Stimulated activated CD8-positive, alpha-beta memory T cell treated with anti-CD3 and anti-CD28 coated beads, Interleukin-12 subunit alpha, Interleukin-12 subunit beta, amount 100 ng/mL, for 1 hour (primary cell): ENCODE measurements around the gene YAP1.

Experiments used
- DNase-seq: peaks from one replicate; pipeline ENCODE4 v3.0.0-alpha.2; 2020; ENCODE audit warnings: low read depth

Gene YAP1

DNA sequence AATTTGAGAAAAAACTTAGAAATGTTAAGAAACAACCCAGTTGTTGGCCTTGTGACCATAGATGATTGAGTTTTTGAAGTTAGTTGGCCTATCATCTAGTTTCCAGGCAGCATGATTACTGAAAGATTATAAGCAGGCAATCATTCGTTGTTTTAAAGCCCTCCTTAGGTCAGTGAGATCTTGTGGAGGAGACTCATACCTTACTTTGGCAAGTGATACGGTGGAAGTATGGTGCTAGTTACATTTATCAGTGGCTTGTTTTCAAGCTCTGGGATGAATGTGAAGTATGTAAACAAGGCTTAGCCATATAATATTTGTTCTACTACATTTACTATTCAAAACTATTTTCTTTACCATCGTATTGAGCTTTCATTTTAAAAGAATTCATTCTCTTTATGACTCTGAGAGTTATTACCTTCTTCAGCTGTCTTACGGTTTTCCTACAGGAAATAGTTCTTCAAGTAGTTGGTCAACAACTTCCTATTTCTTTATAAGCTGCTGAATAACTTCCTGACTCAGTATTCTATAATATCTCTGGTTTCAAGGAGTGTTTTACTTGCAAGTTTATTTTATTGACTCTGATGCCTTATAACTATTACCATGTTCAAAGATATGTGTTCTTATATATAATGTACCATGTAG is 7.3 kb downstream of the YAP1 start:
- DNase-seq, result no peak

DNA sequence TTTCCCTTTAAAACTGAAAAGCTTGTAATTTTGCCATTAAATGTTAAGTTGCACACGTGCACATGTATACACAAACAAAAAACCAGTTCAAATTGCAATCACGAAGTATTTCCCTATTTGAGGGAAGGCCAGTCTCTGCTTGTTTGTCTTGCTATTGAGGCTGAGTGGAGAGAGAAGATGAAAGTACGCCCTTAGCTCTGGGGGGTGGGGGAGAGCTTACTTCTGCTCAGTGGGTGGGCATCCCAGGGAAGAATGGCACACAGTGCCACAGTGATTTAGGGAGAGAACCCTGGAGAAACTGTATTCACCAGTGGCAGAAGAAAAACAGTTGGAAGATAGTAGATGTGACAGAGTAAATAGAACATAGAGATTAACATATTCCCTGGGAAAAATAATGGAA is 8.7 kb downstream of the YAP1 start:
- no peak for DNase-seq

GRCh38 chr11:102119997-102120396 is 9.8 kb downstream of the YAP1 start:
- no peak for DNase-seq

- DNase-seq, result no peak
Measured at GRCh38 chr11:102120437-102120973, 10.3 kb downstream of the YAP1 start.

GRCh38 chr11:102121329-102121728 is 11.1 kb downstream of the YAP1 start:
- no peak for DNase-seq

DNA sequence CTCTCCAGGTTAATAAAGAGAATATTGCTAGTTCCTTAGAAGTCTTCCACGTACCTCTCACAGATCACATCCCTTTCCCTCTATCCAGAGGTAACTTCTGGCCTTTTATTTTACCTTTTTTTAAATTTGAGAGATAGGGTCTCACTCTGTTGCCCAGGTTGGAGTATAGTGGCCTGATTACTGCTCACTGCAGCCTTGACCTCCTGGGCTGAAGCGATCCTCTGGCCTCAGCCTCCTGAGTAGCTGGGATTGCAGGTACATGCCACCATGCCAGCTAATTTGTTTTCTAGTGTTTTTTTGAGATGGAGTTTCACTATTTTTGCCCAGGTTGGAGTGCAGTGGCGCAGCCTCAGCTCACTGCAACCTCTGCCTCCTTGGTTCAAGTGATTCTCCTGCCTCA is 24.4 kb downstream of the YAP1 start:
- no peak for DNase-seq

GRCh38 chr11:102135256-102135655 is 25.0 kb downstream of the YAP1 start:
- DNase-seq, result no peak

- DNase-seq, result no peak
Measured at GRCh38 chr11:102138223-102138622, 28.0 kb downstream of the YAP1 start.

DNA sequence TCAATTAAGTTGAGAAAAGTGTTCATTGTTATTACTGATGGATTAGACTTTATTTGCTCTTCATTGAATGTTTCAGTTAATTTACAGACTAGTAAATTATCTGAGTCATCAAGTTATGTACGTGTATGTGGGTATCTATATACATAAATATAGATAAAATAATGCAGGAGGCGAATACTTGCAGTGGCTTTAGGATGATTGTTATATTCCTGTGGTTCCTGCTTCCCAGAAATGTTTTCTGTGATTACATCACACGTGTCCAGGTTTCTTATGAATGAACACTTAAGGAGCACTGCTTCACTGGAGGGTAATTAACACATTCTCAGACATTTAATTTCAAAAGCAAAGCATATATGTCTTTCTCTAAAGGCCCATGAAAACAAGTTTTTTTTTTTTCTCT is 28.4 kb downstream of the YAP1 start:
- DNase-seq, result no peak

GRCh38 chr11:102139081-102139498 is 28.8 kb downstream of the YAP1 start:
- DNase-seq, result no peak

DNA sequence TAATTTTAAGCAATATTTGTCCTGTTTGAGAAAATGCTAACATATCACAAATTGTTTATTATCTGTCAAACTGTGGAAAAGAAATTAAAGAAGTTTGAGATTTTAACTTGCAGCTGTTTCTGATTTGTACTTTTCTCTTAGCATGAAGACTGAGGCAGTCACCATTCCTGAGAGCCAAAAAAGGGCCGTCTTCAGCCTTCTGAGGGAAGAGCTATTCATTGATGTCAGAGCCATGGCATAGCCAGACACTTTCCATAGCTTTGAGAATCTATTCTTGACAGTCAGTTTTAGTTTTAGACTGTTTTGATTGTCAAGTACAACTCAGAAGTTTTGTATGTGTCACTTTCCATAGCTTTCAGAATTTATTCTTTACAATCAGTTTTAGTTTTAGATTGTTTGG is 32.1 kb downstream of the YAP1 start:
- DNase-seq, result no peak

DNA sequence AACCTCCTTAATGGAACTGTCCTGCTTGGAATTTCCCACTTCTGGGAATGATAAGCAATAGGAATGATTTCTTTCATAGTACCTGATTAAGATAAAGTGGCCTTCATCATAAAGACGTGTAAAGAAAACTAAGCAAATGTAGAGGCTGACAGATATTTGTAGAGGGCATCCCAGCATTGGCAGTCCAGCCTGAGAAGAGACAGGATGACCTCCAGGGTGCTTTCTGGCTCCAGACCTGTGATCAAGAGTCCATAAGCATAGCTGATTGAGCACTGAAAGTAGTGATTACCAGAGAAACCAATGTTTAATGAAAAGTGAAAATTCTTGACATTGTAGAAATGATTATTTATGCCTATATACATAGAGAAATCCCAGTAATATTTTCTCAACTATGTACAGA is 33.6 kb downstream of the YAP1 start:
- DNase-seq, result no peak

GRCh38 chr11:102144357-102145355 is 34.4 kb downstream of the YAP1 start:
- no peak for DNase-seq

DNA sequence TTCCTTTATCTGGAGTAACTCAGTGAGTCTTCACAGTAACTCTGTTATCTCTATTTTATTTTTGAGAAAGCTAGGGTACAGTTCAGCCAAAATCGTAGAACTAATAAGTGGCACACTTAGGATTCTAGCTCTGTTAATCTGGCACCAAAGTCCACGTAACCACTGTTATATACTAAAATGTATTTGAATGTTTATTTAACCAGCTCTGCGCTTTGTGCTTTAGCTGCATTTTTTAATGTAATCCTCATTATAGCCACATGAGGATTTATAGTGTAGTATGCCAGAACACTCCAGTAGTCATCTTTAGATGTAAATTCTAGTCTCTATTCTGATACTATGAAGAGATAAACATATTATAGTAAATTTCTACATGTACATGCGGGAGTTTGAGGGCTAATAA is 36.8 kb downstream of the YAP1 start:
- DNase-seq, result no peak

- no peak for DNase-seq
Measured at GRCh38 chr11:102147632-102148031, 37.4 kb downstream of the YAP1 start.

DNA sequence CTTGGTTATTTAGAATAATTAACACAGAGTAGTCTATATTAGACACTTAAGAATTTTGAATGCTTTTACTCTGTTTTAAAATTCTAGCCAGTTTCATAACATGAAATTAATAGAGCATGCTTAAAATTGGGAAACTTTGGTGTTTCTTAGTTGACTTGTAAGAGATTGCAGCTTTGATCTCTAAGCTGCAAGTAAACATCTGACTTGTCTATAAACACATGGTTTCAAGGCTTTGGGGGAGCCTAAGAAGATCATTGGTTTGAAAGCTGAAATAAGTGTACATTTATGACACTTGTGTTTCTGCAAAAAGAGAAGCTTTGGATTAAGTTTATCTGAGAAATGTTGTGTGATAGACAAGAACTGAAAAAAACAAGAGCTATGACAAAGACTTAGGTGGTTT is 37.8 kb downstream of the YAP1 start:
- DNase-seq, result no peak

DNA sequence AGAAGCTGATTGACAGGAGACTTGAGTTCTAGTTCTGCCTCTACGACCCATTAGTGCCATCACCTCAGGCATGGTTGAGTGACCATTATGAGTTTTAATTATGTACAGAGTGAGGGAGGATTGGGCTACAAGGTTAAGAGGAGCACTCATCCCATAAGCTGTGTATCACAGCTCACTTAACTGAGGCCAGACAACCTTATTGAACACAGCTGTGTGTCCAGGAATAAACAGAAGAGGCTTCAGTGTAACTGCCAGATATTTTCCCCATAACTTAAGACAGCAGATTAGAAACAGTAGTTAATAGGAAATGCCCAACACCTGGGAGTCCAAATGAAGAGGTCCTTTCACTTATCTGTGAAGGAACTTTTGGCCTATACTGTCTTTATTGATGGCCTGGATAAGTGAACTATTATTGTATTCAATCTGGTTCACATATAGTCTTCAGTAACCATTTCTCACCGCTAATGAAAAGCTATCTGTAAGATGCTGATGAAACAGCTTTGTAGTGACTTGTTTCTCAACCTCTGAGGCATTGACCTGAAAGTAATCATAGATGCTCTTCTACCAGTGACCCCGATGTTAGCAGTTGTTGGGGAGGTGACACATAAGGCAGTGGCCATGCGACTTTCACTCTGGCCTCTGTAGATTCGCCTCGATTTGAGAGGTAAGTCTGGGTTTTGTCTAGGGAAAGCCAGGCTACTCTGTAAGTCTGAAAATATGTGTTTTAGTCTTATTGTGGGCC is 41.7 kb downstream of the YAP1 start:
- DNase-seq, result no peak

DNA sequence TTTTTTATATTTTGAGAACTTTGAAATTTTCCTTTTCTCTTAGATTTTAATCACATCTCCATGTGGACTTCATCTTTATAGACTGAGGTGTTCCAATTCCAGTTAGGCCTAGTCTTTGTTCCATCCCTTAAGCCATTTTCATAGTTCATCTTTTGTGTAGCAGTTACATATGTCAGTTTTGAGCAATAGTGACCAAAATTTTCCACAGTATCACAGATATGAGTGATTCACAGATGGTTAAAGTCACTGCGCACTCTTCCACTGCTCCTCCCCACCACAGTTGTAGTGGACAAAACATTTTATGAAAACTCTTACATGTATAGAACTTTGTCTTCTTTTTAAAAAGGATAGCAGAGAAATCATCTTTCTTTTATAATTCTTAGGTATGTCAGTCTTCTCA is 42.8 kb downstream of the YAP1 start:
- no peak for DNase-seq

DNA sequence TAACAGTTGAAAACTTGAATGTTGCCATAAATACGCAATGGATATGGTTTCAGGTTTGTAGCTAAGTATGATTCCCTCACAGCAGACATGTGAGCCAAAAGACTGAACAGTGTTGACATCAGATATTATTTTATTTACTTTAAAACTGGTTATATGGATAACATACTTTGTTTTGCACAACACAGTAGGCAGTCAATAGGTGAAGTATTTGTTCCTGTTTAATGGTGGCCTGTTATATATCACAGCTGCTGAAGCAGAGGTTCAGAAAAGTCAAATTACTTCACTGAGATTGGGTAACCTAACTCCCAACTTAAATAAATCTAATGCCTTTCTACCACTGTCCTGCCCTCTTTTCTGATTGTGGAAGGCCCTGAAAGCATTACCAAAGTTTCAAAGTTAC is 44.6 kb downstream of the YAP1 start:
- DNase-seq, result no peak

- no peak for DNase-seq
Measured at GRCh38 chr11:102155676-102156075, 45.4 kb downstream of the YAP1 start.

GRCh38 chr11:102157219-102157618 is 47.0 kb downstream of the YAP1 start:
- DNase-seq, result no peak

- DNase-seq, result no peak
Measured at GRCh38 chr11:102158164-102158735, 48.0 kb downstream of the YAP1 start.
